Endothelial cell of umbilical vein (primary cell): ENCODE data around the gene GPATCH2L. TPM values are rescaled to one million over a fixed set of nuclear protein-coding genes. Genes with fewer than 3 reads are reported as not detected.

Experiments
- BruUV-seq: library from RNA; stranded (reverse); fragments of 400-500 nt; replicated peaks from 2 replicates; lab custom pipeline; 2021; lab: Mats Ljungman, UMichigan
- CTCF ChIA-PET: fragments of 300-600, 350-600 bp; sonication (Branson Sonifier 250); formaldehyde crosslinking; loops from one replicate; lab custom pipeline; 2021; ENCODE audit warnings: antibody characterized with exemption, inconsistent platforms; lab: Charles Lee
- POLR2A ChIA-PET: fragments of 300-600, 350-600 bp; sonication (Branson Sonifier 250); formaldehyde crosslinking; loops from one replicate; lab custom pipeline; 2021; ENCODE audit warnings: antibody characterized with exemption, inconsistent platforms; lab: Charles Lee
- DNase-seq: peaks from one replicate; pipeline ENCODE4 v3.0.0-alpha.2; 2011; ENCODE audit warnings: low read depth, low spot score
- FAIRE-seq: peaks from 2 replicates; lab custom pipeline; 2011; peaks lifted over from hg19 to GRCh38; lab: Jason Lieb, UNC
- H2AFZ ChIP-seq: 2 replicates; pipeline ENCODE4 v1.6.0; 2012; ENCODE audit warnings: low read depth, low read length, control low read depth, inconsistent platforms
- H3K27ac ChIP-seq: 2 replicates; pipeline ENCODE4 v1.5.1; 2011; ENCODE audit warnings: low read depth, mild to moderate bottlenecking, control low read depth, low read length, moderate library complexity; ENCODE audit not compliant: insufficient read depth
- H3K27me3 ChIP-seq, 2 experiments: 2 replicates each; pipeline versions ENCODE4 v1.6.0 to v1.6.1; 2011; ENCODE audit warnings: low read length in 2 of 2, mixed read lengths in 1 of 2; ENCODE audit not compliant: control insufficient read depth in 2 of 2, insufficient read depth in 2 of 2
- H3K36me3 ChIP-seq, 2 experiments: 2 replicates in 1 of 2; 3 replicates in 1 of 2; pipeline ENCODE4 v1.5.1; 2011; ENCODE audit warnings: low read length in 2 of 2, mild to moderate bottlenecking in 1 of 2, moderate library complexity in 1 of 2; ENCODE audit not compliant: control insufficient read depth in 2 of 2, insufficient read depth in 2 of 2; ENCODE audit errors: extremely low read depth in 1 of 2
- H3K4me1 ChIP-seq: 3 replicates; pipeline ENCODE4 v1.5.1; 2011; ENCODE audit warnings: mild to moderate bottlenecking, low read length; ENCODE audit not compliant: control insufficient read depth, insufficient read depth; ENCODE audit errors: extremely low read depth
- H3K4me2 ChIP-seq: 2 replicates; pipeline ENCODE4 v1.6.1; 2011; ENCODE audit warnings: low read length, control low read depth, mixed read lengths; ENCODE audit not compliant: insufficient read depth
- H3K4me3 ChIP-seq, 3 experiments: fragments of 200-600 bp in 1 of 3; sonication (generic), shearing (Covaris generic) in 1 of 3; replicated peaks in 1 of 3; 2 replicates each; pipeline ENCODE4 v1.5.1; 2011 to 2016; ENCODE audit warnings: control low read depth in 3 of 3, low read length in 3 of 3, mild to moderate bottlenecking in 2 of 3, inconsistent platforms in 1 of 3, low read depth in 1 of 3, moderate library complexity in 1 of 3; ENCODE audit not compliant: insufficient read depth in 1 of 3
- H3K79me2 ChIP-seq: 2 replicates; pipeline ENCODE4 v1.6.0; 2012; ENCODE audit warnings: low read length, inconsistent platforms; ENCODE audit not compliant: control insufficient read depth, insufficient read depth
- H3K9ac ChIP-seq: replicated peaks from 2 replicates; pipeline ENCODE3; 2011; ENCODE audit warnings: low read length, control low read depth; ENCODE audit not compliant: insufficient read depth; ENCODE audit errors: extremely low read depth
- H3K9me1 ChIP-seq: replicated peaks from 3 replicates; pipeline ENCODE4 v1.6.0; 2011; ENCODE audit warnings: mild to moderate bottlenecking, low read length; ENCODE audit not compliant: control insufficient read depth, insufficient read depth; ENCODE audit errors: extremely low read depth
- H3K9me3 ChIP-seq: replicated peaks from 2 replicates; pipeline ENCODE4 v1.5.1; 2012; ENCODE audit warnings: low read length, inconsistent platforms; ENCODE audit not compliant: control insufficient read depth, insufficient read depth
- H4K20me1 ChIP-seq: replicated peaks from 2 replicates; pipeline ENCODE3; 2011; ENCODE audit warnings: mild to moderate bottlenecking, low read length; ENCODE audit not compliant: control insufficient read depth, insufficient read depth; ENCODE audit errors: extremely low read depth
- GATA2 ChIP-seq: IDR thresholded peaks from 2 replicates; pipeline ENCODE4 v1.7.0; 2011; ENCODE audit warnings: low read depth, mild to moderate bottlenecking, moderate library complexity, mixed read lengths, low read length; ENCODE audit not compliant: insufficient read length, insufficient read depth
- MAX ChIP-seq: IDR thresholded peaks from 2 replicates; pipeline ENCODE4 v1.6.1; 2011; ENCODE audit not compliant: insufficient read depth, insufficient read length
- POLR2AphosphoS5 ChIP-seq: IDR thresholded peaks from 2 replicates; pipeline ENCODE4 v1.6.1; 2012; ENCODE audit warnings: low read depth, mild to moderate bottlenecking, control low read depth, low read length, moderate library complexity; ENCODE audit not compliant: insufficient read depth
- dilution Hi-C: fragments of 300-500 bp; cut with MboI; formaldehyde crosslinking; loops from one replicate; pipeline ENCODE4 v1.15.0; 2019; ENCODE audit warnings: low sequenced_read_pairs; ENCODE audit not compliant: extremely low pct_ligation_motif_present
- intact Hi-C: fragments of 100-400 bp; cut with micrococcal nuclease; formaldehyde crosslinking; loops from one replicate; pipeline ENCODE4 v1.10.0; 2022
- polyA plus RNA-seq, 4 experiments: library from polyadenylated mRNA; depleted of rRNA in 3 of 4; stranded (reverse) in 3 of 4; unstranded in 1 of 4; fragments of >200 nt; gene quantifications; 2 replicates each; pipeline versions ENCODE4 v1.2.1 to v1.2.3, GENCODE V29; 2011 to 2012; ENCODE audit warnings: missing spikeins in 1 of 4
- total RNA-seq: library from RNA; stranded (reverse); gene quantifications from 2 replicates; pipeline ENCODE4 v1.2.3, GENCODE V29; 2021

The GPATCH2L gene
- total and polyA plus RNA-seq, 2 donors (not counting 3 experiments of a cell fraction or from before 2014, with no cell fraction given): 23.3 to 40.0 TPM

- no TSS peak for BruUV-seq
- ChIA-PET CTCF (interaction anchor here (1.2 kb wide), 1 partner anchor 263 kb away, joined by 3 read pairs; no protein-coding TSS in a partner anchor), POLR2A (no interaction called here)
- H3K36me3 ChIP-seq: no peaks in the 10 kb centered on the region
- no peak overlapping the region for H3K4me2 ChIP-seq
- TF ChIP-seq GATA2: no peak
- no peak overlapping the region for H2AFZ ChIP-seq
- intact Hi-C loops: no loop called here
- H3K9me1 ChIP-seq: no peaks in the 10 kb centered on the region
- H3K9ac ChIP-seq: no peak overlapping the region
- DNase-seq: no peak
- dilution Hi-C loops: no loop called here
- H3K4me1 ChIP-seq: no peaks in the 10 kb centered on the region
- H3K9me3 ChIP-seq: no peaks in the 10 kb centered on the region
- H3K27ac ChIP-seq: no peak overlapping the region
- H3K79me2 ChIP-seq: no peaks in the 10 kb centered on the region
- H3K4me3 ChIP-seq: no peak overlapping the region
- H3K27me3 ChIP-seq: peaks cover 0 to 1% of the 10 kb centered on the region in 2 experiments
- FAIRE-seq: no peak
- H4K20me1 ChIP-seq: no peaks in the 10 kb centered on the region
Observed at GRCh38 chr14:76123426-76124225, 28.1 kb upstream of the GPATCH2L start.

DNA sequence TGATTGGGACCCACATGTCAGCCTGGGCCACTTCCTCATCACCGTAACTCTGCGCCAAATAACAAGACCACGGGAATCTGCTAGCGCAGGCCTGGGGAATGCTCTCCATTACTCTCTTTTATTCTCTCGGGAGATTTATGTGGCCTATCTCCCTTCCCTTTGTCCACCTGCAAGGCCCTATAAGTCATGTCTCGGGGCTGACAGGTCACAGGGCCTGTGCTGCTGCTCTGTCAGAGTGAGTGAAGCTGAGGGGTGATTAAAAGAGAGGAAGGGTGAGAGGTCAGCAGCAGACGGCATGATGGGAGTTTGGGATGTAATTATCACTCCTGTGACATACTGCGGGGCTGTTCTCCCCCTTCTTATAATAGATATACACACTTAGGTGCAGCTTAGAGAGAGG, 26.2 kb upstream of the GPATCH2L start:
- DNase-seq: no peak
- ChIA-PET POLR2A (no interaction called here), CTCF (interaction anchor here (0.5 kb wide), 1 partner anchor 50 kb away, joined by 3 read pairs; no protein-coding TSS in a partner anchor)
- H3K36me3 ChIP-seq: no peaks in the 10 kb centered on the region
- dilution Hi-C loops: no loop called here
- peaks cover 5 to 8% of the 10 kb centered on the region in 2 experiments for H3K27me3 ChIP-seq
- H3K4me1 ChIP-seq: no peaks in the 10 kb centered on the region
- no peaks in the 10 kb centered on the region for H3K9me3 ChIP-seq
- H2AFZ ChIP-seq: no peak overlapping the region
- no peak overlapping the region for H3K4me2 ChIP-seq
- H3K9ac ChIP-seq: no peak overlapping the region
- no peaks in the 10 kb centered on the region for H3K9me1 ChIP-seq
- FAIRE-seq: no peak
- intact Hi-C loops: no loop called here
- H4K20me1 ChIP-seq: no peaks in the 10 kb centered on the region
- H3K27ac ChIP-seq: no peak overlapping the region
- no TSS peak for BruUV-seq
- no peak overlapping the region for H3K4me3 ChIP-seq
- no peaks in the 10 kb centered on the region for H3K79me2 ChIP-seq
- TF ChIP-seq MAX (no peak), POLR2AphosphoS5 (no peak)
